HEK293 (cell line): Measurements from ENCODE around the gene MTF2.

Experiments
- CTCF ChIA-PET: fragments of 350-600 bp; formaldehyde crosslinking; extraction: SDS; loops from one replicate; lab custom pipeline; 2021; ENCODE audit warnings: antibody characterized with exemption; lab: Yijun Ruan, JAX
- POLR2A ChIA-PET: fragments of 300-600 bp; formaldehyde crosslinking; extraction: SDS; loops from one replicate; lab custom pipeline; 2020; ENCODE audit warnings: antibody characterized with exemption, inconsistent platforms; lab: Yijun Ruan, JAX
- H3K27ac ChIP-seq: fragments of 200-500 bp; sonication (Bioruptor generic); 2 replicates; pipeline ENCODE4 v1.5.1; 2014; ENCODE audit warnings: low read depth, low read length, control low read depth, inconsistent platforms; ENCODE audit errors: extremely low read depth
- H3K36me3 ChIP-seq, 2 experiments: fragments of 200-500 bp in 1 of 2; sonication (Bioruptor generic) in 1 of 2; 1 replicate in 1 of 2; 2 replicates in 1 of 2; pipeline ENCODE4 v1.5.1; 2014 to 2017; ENCODE audit warnings: inconsistent platforms in 2 of 2, low read length in 2 of 2; ENCODE audit not compliant: control insufficient read depth in 2 of 2, insufficient read depth in 1 of 2
- H3K4me1 ChIP-seq: fragments of 200-500 bp; sonication (Bioruptor generic); 2 replicates; pipeline ENCODE4 v1.5.1; 2014; ENCODE audit warnings: mild to moderate bottlenecking, low read length, inconsistent platforms; ENCODE audit not compliant: control insufficient read depth, insufficient read depth
- H3K4me3 ChIP-seq: 2 replicates; pipeline ENCODE4 v1.5.1; 2011; ENCODE audit warnings: low read depth, mild to moderate bottlenecking, control low read depth, low read length, moderate library complexity
- H3K9me3 ChIP-seq: fragments of 200-500 bp; sonication (Bioruptor generic); 2 replicates; pipeline ENCODE4 v1.5.1; 2014; ENCODE audit warnings: low read depth, low read length, inconsistent platforms; ENCODE audit not compliant: control insufficient read depth, insufficient read depth
- HOXA7 ChIP-seq: sonication (generic); formaldehyde crosslinking; IDR thresholded peaks from 2 replicates; pipeline ENCODE4 v1.8.1; 2022; ENCODE audit warnings: missing genetic modification reagents, borderline replicate concordance
- HOXD13 ChIP-seq: sonication (generic); formaldehyde crosslinking; IDR thresholded peaks from 2 replicates; pipeline ENCODE4 v1.8.0; 2022; ENCODE audit warnings: missing genetic modification reagents, borderline replicate concordance
- SCRT1 ChIP-seq: fragments of 450-650 bp; formaldehyde crosslinking; IDR thresholded peaks from 2 replicates; pipeline ENCODE4 v1.5.1; 2016; ENCODE audit warnings: missing biosample characterization, missing genetic modification characterization, borderline replicate concordance
- YY1 ChIP-seq: fragments of 450-650 bp; formaldehyde crosslinking; IDR thresholded peaks from 2 replicates; pipeline ENCODE4 v1.5.1; 2018; ENCODE audit warnings: missing biosample characterization, missing genetic modification characterization
- ZNF10 ChIP-seq: fragments of 450-650 bp; formaldehyde crosslinking; IDR thresholded peaks from 2 replicates; pipeline ENCODE4 v1.5.1; 2017; ENCODE audit warnings: missing biosample characterization, missing genetic modification characterization
- ZNF138 ChIP-seq: fragments of 450-650 bp; formaldehyde crosslinking; IDR thresholded peaks from 2 replicates; pipeline ENCODE4 v1.5.1; 2016; ENCODE audit warnings: missing biosample characterization, missing genetic modification characterization, borderline replicate concordance
- ZNF140 ChIP-seq: fragments of 450-650 bp; formaldehyde crosslinking; IDR thresholded peaks from 2 replicates; pipeline ENCODE4 v1.5.1; 2016; ENCODE audit warnings: missing biosample characterization, missing genetic modification characterization
- ZNF169 ChIP-seq: fragments of 450-650 bp; formaldehyde crosslinking; IDR thresholded peaks from 2 replicates; pipeline ENCODE4 v1.5.1; 2016; ENCODE audit warnings: missing biosample characterization, missing genetic modification characterization
- ZNF223 ChIP-seq: fragments of 450-650 bp; formaldehyde crosslinking; IDR thresholded peaks from 2 replicates; pipeline ENCODE4 v1.5.1; 2016; ENCODE audit warnings: missing biosample characterization, missing genetic modification characterization
- ZNF416 ChIP-seq: fragments of 450-650 bp; formaldehyde crosslinking; IDR thresholded peaks from 2 replicates; pipeline ENCODE4 v1.5.1; 2016; ENCODE audit warnings: missing biosample characterization, missing genetic modification characterization
- ZNF423 ChIP-seq: fragments of 450-650 bp; formaldehyde crosslinking; IDR thresholded peaks from 2 replicates; pipeline ENCODE4 v1.5.1; 2016; ENCODE audit warnings: missing biosample characterization, missing genetic modification characterization
- ZNF548 ChIP-seq: fragments of 450-650 bp; formaldehyde crosslinking; IDR thresholded peaks from 2 replicates; pipeline ENCODE4 v1.5.1; 2016; ENCODE audit warnings: missing biosample characterization, missing genetic modification characterization
- TF ChIP-seq, protein P1 (sequence below): fragments of 450-650 bp; formaldehyde crosslinking; IDR thresholded peaks from 2 replicates; pipeline ENCODE4 v1.5.1; 2016; ENCODE audit warnings: missing biosample characterization, missing genetic modification characterization
- TF ChIP-seq, protein P2 (sequence below): fragments of 450-650 bp; formaldehyde crosslinking; IDR thresholded peaks from 2 replicates; pipeline ENCODE4 v1.5.1; 2016; ENCODE audit warnings: missing biosample characterization, missing genetic modification characterization
- TF ChIP-seq, protein P3 (sequence below): fragments of 450-650 bp; formaldehyde crosslinking; IDR thresholded peaks from 2 replicates; pipeline ENCODE4 v1.5.1; 2016; ENCODE audit warnings: missing biosample characterization, missing genetic modification characterization
- TF ChIP-seq, protein P4 (sequence below): fragments of 450-650 bp; formaldehyde crosslinking; conservative IDR thresholded peaks from 2 replicates; pipeline ENCODE4 v1.5.1; 2016; ENCODE audit warnings: low read depth, missing biosample characterization, missing genetic modification characterization

The MTF2 gene

DNA sequence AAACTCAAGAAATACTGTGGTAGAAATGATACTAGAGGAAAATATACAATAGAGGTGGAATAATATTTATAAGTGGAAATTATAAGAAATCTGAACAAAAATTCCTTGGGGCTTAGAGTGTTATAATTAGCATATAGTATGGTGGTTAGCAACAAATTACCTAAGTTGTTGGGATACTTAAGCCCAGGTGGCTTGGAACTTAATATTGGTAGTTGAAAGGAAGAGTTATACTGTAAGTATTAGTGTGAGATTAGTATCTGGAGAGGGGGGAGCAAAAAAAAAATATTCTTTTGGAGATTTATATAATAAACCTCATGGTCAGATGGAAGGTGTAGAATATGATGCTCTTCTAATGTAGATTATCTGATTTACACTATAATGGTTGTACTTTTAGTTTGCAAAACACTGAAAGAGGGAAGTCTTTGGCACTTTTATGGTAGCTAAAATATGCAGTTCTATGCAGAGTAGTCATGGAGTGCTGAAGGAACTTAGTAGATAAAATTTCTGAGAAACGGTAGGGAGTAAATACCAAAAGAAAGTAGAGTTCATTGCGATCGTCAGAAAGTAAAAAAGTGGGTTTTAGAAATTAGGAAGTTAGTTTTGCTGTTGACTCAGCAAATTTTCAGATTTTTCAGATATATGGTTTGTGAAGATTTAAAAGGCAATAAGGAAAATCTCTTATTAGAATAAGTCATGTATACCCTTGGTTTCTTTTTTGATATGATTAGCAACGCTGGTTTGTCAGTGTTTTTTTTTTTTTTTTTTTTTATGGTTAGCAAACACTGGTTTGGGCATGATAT lies 45.7 kb downstream of the MTF2 start (continued):
- TF ChIP-seq, protein P1, sequence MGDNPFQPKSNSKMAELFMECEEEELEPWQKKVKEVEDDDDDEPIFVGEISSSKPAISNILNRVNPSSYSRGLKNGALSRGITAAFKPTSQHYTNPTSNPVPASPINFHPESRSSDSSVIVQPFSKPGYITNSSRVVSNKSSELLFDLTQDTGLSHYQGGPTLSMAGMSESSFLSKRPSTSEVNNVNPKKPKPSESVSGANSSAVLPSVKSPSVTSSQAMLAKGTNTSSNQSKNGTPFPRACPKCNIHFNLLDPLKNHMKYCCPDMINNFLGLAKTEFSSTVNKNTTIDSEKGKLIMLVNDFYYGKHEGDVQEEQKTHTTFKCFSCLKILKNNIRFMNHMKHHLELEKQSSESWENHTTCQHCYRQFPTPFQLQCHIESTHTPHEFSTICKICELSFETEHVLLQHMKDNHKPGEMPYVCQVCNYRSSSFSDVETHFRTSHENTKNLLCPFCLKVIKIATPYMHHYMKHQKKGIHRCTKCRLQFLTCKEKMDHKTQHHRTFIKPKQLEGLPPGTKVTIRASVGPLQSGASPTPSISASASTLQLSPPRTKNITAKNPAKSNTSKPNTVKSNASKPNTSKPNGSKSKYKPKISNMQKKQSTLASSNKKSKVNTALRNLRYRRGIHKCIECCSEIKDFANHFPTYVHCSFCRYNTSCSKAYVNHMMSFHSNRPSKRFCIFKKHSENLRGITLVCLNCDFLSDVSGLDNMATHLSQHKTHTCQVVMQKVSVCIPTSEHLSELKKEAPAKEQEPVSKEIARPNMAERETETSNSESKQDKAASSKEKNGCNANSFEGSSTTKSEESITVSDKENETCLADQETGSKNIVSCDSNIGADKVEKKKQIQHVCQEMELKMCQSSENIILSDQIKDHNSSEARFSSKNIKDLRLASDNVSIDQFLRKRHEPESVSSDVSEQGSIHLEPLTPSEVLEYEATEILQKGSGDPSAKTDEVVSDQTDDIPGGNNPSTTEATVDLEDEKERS (tag by site-specific recombination) = no peak
- TF ChIP-seq HOXD13 = no peak
- TF ChIP-seq ZNF10 = no peak
- TF ChIP-seq, protein P2, sequence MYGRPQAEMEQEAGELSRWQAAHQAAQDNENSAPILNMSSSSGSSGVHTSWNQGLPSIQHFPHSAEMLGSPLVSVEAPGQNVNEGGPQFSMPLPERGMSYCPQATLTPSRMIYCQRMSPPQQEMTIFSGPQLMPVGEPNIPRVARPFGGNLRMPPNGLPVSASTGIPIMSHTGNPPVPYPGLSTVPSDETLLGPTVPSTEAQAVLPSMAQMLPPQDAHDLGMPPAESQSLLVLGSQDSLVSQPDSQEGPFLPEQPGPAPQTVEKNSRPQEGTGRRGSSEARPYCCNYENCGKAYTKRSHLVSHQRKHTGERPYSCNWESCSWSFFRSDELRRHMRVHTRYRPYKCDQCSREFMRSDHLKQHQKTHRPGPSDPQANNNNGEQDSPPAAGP = no peak

DNA sequence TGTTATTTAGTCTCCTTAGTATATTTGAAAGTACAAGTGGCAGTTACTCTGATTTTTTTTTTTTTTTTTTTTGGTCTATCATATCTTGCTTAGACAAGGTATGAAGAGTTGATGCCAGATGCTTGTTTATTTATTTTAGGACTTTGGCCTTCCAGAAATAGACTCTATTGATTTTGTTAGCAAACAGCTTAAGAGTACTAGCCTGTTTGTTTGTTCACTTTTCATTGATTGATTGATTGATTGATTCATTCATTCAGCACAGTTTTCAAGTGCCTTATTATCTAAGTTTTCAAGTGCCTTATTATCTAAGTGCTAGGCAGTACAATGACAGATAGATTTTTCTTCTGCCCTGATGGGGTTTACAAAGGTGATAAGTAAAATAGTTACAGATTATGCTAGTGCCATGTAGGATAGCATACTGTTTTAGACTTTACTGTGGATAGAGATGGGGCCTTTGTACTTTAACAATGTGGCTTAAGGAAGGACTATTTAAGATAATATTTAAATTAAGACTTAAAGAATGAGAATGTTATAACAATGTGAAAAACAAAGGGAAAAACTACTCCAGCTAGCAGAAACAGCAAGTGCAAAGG lies 50.5 kb downstream of the MTF2 start:
- CTCF ChIA-PET = no interaction called here
- POLR2A ChIA-PET = no interaction called here
- TF ChIP-seq HOXA7 (CRISPR knock-in tag) = no peak
- TF ChIP-seq YY1 (tag by site-specific recombination) = no peak
- no peak for TF ChIP-seq ZNF548 (tag by site-specific recombination)
- TF ChIP-seq ZNF423 (tag by site-specific recombination) = no peak
- TF ChIP-seq ZNF416 (tag by site-specific recombination) = no peak
- no peak for TF ChIP-seq SCRT1 (tag by site-specific recombination)
- no peak for TF ChIP-seq ZNF223
- TF ChIP-seq, protein P3, sequence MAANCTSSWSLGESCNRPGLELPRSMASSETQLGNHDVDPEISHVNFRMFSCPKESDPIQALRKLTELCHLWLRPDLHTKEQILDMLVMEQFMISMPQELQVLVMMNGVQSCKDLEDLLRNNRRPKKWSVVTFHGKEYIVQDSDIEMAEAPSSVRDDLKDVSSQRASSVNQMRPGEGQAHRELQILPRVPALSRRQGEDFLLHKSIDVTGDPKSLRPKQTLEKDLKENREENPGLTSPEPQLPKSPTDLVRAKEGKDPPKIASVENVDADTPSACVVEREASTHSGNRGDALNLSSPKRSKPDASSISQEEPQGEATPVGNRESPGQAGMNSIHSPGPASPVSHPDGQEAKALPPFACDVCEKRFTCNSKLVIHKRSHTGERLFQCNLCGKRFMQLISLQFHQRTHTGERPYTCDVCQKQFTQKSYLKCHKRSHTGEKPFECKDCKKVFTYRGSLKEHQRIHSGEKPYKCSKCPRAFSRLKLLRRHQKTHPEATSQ (tag by site-specific recombination) = no peak
- TF ChIP-seq ZNF169 (tag by site-specific recombination) = no peak
- TF ChIP-seq, protein P4, sequence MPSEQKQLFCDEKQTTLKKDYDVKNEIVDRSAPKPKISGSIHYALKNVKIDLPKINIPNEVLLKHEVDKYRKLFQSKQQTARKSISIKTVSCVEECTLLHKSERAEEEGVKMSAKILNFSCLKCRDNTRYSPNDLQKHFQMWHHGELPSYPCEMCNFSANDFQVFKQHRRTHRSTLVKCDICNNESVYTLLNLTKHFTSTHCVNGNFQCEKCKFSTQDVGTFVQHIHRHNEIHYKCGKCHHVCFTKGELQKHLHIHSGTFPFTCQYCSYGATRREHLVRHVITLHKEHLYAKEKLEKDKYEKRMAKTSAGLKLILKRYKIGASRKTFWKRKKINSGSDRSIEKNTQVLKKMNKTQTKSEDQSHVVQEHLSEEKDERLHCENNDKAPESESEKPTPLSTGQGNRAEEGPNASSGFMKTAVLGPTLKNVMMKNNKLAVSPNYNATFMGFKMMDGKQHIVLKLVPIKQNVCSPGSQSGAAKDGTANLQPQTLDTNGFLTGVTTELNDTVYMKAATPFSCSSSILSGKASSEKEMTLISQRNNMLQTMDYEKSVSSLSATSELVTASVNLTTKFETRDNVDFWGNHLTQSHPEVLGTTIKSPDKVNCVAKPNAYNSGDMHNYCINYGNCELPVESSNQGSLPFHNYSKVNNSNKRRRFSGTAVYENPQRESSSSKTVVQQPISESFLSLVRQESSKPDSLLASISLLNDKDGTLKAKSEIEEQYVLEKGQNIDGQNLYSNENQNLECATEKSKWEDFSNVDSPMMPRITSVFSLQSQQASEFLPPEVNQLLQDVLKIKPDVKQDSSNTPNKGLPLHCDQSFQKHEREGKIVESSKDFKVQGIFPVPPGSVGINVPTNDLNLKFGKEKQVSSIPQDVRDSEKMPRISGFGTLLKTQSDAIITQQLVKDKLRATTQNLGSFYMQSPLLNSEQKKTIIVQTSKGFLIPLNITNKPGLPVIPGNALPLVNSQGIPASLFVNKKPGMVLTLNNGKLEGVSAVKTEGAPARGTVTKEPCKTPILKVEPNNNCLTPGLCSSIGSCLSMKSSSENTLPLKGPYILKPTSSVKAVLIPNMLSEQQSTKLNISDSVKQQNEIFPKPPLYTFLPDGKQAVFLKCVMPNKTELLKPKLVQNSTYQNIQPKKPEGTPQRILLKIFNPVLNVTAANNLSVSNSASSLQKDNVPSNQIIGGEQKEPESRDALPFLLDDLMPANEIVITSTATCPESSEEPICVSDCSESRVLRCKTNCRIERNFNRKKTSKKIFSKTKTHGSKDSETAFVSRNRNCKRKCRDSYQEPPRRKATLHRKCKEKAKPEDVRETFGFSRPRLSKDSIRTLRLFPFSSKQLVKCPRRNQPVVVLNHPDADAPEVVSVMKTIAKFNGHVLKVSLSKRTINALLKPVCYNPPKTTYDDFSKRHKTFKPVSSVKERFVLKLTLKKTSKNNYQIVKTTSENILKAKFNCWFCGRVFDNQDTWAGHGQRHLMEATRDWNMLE (tag by site-specific recombination) = no peak
- no peak for TF ChIP-seq ZNF140 (tag by site-specific recombination)
- TF ChIP-seq ZNF138 (tag by site-specific recombination) = no peak
- no peak overlapping the region for H3K27ac ChIP-seq
- peaks cover 31 to 56% of the 10 kb centered on the region in 2 experiments for H3K36me3 ChIP-seq
- no peaks in the 10 kb centered on the region for H3K4me1 ChIP-seq
- no peaks in the 10 kb centered on the region for H3K9me3 ChIP-seq
- no peak overlapping the region for H3K4me3 ChIP-seq
